HepG2 (cell line): Measurements from ENCODE around the gene APOD. TPM values are rescaled to one million over a fixed set of nuclear protein-coding genes. Genes with fewer than 3 reads are reported as not detected.

Experiments used
- HOXA3 ChIP-seq: sonication (generic); formaldehyde crosslinking; IDR thresholded peaks from 2 replicates; pipeline ENCODE4 v1.5.0; 2020; ENCODE audit warnings: missing genetic modification reagents
- IRX3 ChIP-seq: sonication (generic); formaldehyde crosslinking; IDR thresholded peaks from 2 replicates; pipeline ENCODE4 v1.8.1; 2023; ENCODE audit warnings: mild to moderate bottlenecking, low read depth, missing genetic modification reagents, borderline replicate concordance
- NR2F2 ChIP-seq: IDR thresholded peaks from 2 replicates; pipeline ENCODE4 v1.6.1; 2012; ENCODE audit warnings: low read depth, inconsistent platforms, borderline replicate concordance
- ONECUT2 ChIP-seq: sonication (generic); formaldehyde crosslinking; IDR thresholded peaks from 2 replicates; pipeline ENCODE4 v1.4.0; 2020; ENCODE audit warnings: missing genetic modification reagents
- PAF1 ChIP-seq: IDR thresholded peaks from 2 replicates; pipeline ENCODE4 v1.6.1; 2016; ENCODE audit warnings: missing genetic modification reagents, missing compliant biosample characterization
- PTBP1 ChIP-seq: fragments of 200-400 bp; formaldehyde crosslinking; IDR thresholded peaks from 2 replicates; pipeline ENCODE4 v1.6.1; 2018; ENCODE audit warnings: low read length, low read depth; ENCODE audit not compliant: poor library complexity, severe bottlenecking
- RFX5 ChIP-seq: IDR thresholded peaks from 2 replicates; pipeline ENCODE4 v1.6.1; 2011; ENCODE audit warnings: low read depth, low read length, improper control_type of control experiment
- STAT5B ChIP-seq: sonication (generic); formaldehyde crosslinking; IDR thresholded peaks from 2 replicates; pipeline ENCODE4 v1.4.0; 2020; ENCODE audit warnings: missing genetic modification reagents
- TGIF2 ChIP-seq: IDR thresholded peaks from 2 replicates; pipeline ENCODE4 v1.6.1; 2016; ENCODE audit warnings: control low read depth, missing compliant biosample characterization
- THAP8 ChIP-seq: sonication (generic); formaldehyde crosslinking; IDR thresholded peaks from 2 replicates; pipeline ENCODE4 v1.5.1; 2020; ENCODE audit warnings: missing genetic modification reagents, mild to moderate bottlenecking, borderline replicate concordance
- ZHX2 ChIP-seq, 2 experiments: sonication (generic) in 1 of 2; formaldehyde crosslinking in 1 of 2; IDR thresholded peaks; 2 replicates each; pipeline versions ENCODE4 v1.6.1 to v1.9.0; 2014 to 2022; ENCODE audit warnings: antibody characterized with exemption in 1 of 2, borderline replicate concordance in 1 of 2, inconsistent platforms in 1 of 2, low read depth in 1 of 2, missing genetic modification reagents in 1 of 2
- ZNF18 ChIP-seq: sonication (generic); formaldehyde crosslinking; IDR thresholded peaks from 2 replicates; pipeline ENCODE4 v1.8.0; 2022; ENCODE audit warnings: mild to moderate bottlenecking, missing genetic modification reagents; ENCODE audit not compliant: insufficient replicate concordance
- ZNF570 ChIP-seq: sonication (generic); formaldehyde crosslinking; IDR thresholded peaks from 2 replicates; pipeline ENCODE4 v1.4.0; 2020; ENCODE audit warnings: mild to moderate bottlenecking, missing genetic modification reagents, borderline replicate concordance
- ZNF639 ChIP-seq: conservative IDR thresholded peaks from 2 replicates; pipeline ENCODE4 v1.6.1; 2018; ENCODE audit warnings: missing genetic modification reagents
- ZNF672 ChIP-seq: sonication (generic); formaldehyde crosslinking; IDR thresholded peaks from 2 replicates; pipeline ENCODE4 v1.8.1; 2022; ENCODE audit warnings: missing genetic modification reagents
- ZNF773 ChIP-seq: sonication (generic); formaldehyde crosslinking; IDR thresholded peaks from 2 replicates; pipeline ENCODE4 v1.4.0; 2020; ENCODE audit warnings: missing genetic modification reagents, borderline replicate concordance
- ZNF781 ChIP-seq: sonication (generic); formaldehyde crosslinking; IDR thresholded peaks from 2 replicates; pipeline ENCODE4 v1.5.1; 2020; ENCODE audit warnings: borderline replicate concordance, mild to moderate bottlenecking, missing genetic modification reagents; ENCODE audit errors: not compliant biosample characterization
- polyA plus RNA-seq, 8 experiments: library from polyadenylated mRNA; depleted of rRNA in 3 of 8; stranded (reverse) in 7 of 8; unstranded in 1 of 8; fragments of >200 nt; fragmentation: Illumina TruSeq in 4 of 8; extraction: Trizol in 4 of 8; gene quantifications; 2 replicates each; pipeline versions ENCODE4 v1.2.1 to v1.2.3, GENCODE V29; 2011 to 2016; ENCODE audit warnings: low read depth in 4 of 8, missing spikeins in 1 of 8, mixed read lengths in 1 of 8; ENCODE audit not compliant: insufficient read depth in 1 of 8
- total RNA-seq, 5 experiments: library from RNA; depleted of rRNA; stranded (reverse); fragments of >200 nt; fragmentation: Illumina TruSeq; extraction: Trizol; gene quantifications; 2 replicates each; pipeline ENCODE4 v1.2.3, GENCODE V29; 2016; ENCODE audit warnings: low read depth in 1 of 5

APOD gene
- total and polyA plus RNA-seq, 2 of the 13 experiments (the other 11 are each of a cell fraction or from before 2014, with no cell fraction given) = not detected

GRCh38 chr3:195549931-195550519 is 33.7 kb downstream of the APOD start (continued):
- no peak for TF ChIP-seq ZHX2 (IDR thresholded peaks at IDR 0.05; ENCODE audit: low read depth)
- TF ChIP-seq ZHX2 (CRISPR knock-in tag; IDR thresholded peaks at IDR 0.05; ENCODE audit: borderline replicate concordance) = no peak
- TF ChIP-seq ZNF672 (CRISPR knock-in tag) = no peak
- no peak for TF ChIP-seq PTBP1
- 0 out of 2 replicates have a peak, but pooled peaks have one; percentile 46 for TF ChIP-seq ZNF639 (CRISPR knock-in tag)
- no peak for TF ChIP-seq IRX3 (CRISPR knock-in tag)
- no peak for TF ChIP-seq ZNF773
- TF ChIP-seq ZNF570 (CRISPR knock-in tag) = no peak
- TF ChIP-seq THAP8 (CRISPR knock-in tag) = no peak
- TF ChIP-seq ONECUT2 (CRISPR knock-in tag) = no peak
- TF ChIP-seq HOXA3 = no peak
- no peak for TF ChIP-seq RFX5
- no peak for TF ChIP-seq PAF1 (CRISPR knock-in tag)
- TF ChIP-seq NR2F2 = no peak
- no peak for TF ChIP-seq STAT5B (CRISPR knock-in tag)
- TF ChIP-seq ZNF781 (CRISPR knock-in tag) = no peak
- no peak for TF ChIP-seq ZNF18
- TF ChIP-seq TGIF2 (CRISPR knock-in tag) = peak; percentile 63
